ENCODE results near the gene HOMER2. TPM values are rescaled to one million over a fixed set of nuclear protein-coding genes. Genes with fewer than 3 reads are reported as not detected.

Gene HOMER2
- total and polyA plus RNA-seq, 9 of the 15 experiments (the other 6 are each of a cell fraction or from before 2014, with no cell fraction given) = 0.13 to 0.47 (median 0.29) TPM; not detected in 1

DNA sequence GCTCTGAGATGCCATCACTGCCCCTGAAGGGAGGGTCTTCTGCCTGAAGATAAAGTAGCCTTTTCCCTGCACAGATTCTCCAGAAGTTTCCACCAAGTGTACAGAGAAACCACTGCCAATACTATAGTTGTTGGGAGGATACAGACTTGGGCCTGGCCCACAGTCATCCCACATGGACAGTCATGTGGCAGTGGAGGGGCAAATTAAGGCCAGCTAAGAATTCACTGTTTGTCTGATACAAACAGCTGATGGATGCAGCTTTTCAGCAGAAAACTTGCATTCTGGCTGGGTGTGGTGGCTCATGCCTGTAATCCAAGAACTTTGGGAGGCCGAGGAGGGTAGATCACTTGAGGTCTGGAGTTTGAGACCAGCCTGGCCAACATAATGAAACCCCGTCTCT lies 22.1 kb downstream of the HOMER2 start:
- H3K36me3 ChIP-seq (ENCODE audit: control insufficient read depth, insufficient read depth, low read length) = no peaks in the 10 kb centered on the region
- H3K79me2 ChIP-seq (ENCODE audit: control insufficient read depth, insufficient read depth, low read length) = no peaks in the 10 kb centered on the region
- WGBS (ENCODE audit: insufficient coverage, low coverage, missing lambda C conversion rate) = 4% methylated on average over 2 of the region's 2 CpGs
- H3K9ac ChIP-seq (ENCODE audit: insufficient read depth in 1 of 2, low read depth in 2 of 2, low read length in 2 of 2) = no peak overlapping the region
- no peak overlapping the region for H3K4me3 ChIP-seq
- H3K27me3 ChIP-seq (ENCODE audit: control insufficient read depth in 2 of 2, insufficient read depth in 2 of 2, low read length in 2 of 2) = peaks cover 33 to 65% of the 10 kb centered on the region in 2 experiments
- no peak for FAIRE-seq
- no peak for ATAC-seq
- no peak for DNase-seq (ENCODE audit: extremely low read depth in 1 of 4, low spot score in 3 of 4)
- ChIA-PET POLR2A (interaction anchor here (0.6 to 1.8 kb wide), 4 partner anchors 10 to 458 kb away, joined by 3 read pairs; no protein-coding TSS in a partner anchor), CTCF (ENCODE audit: low intra/inter-chr PET ratio) (interaction anchor here (0.7 kb wide), 1 partner anchor 313 kb away, joined by 3 read pairs; no protein-coding TSS in a partner anchor)
- TF ChIP-seq RBBP5 (IDR thresholded peaks at IDR 0.05; ENCODE audit: borderline replicate concordance, insufficient read depth, low read length, poor library complexity, severe bottlenecking) (no peak), RUNX1 (IDR thresholded peaks at IDR 0.05; ENCODE audit: low read depth) (no peak), DIDO1 (tag; IDR thresholded peaks at IDR 0.05; ENCODE audit: low read depth) (no peak), IRF2 (CRISPR knock-in tag; IDR thresholded peaks at IDR 0.05) (no peak), MAZ (CRISPR knock-in tag; conservative IDR thresholded peaks at IDR 0.05 in 1 of 2, IDR thresholded peaks at IDR 0.05 in 1 of 2) (no peak), ZNF586 (CRISPR knock-in tag; conservative IDR thresholded peaks at IDR 0.05) (no peak), ZNF707 (CRISPR knock-in tag; conservative IDR thresholded peaks at IDR 0.05) (no peak), ZBED1 (IDR thresholded peaks at IDR 0.05) (no peak)
- no TSS peak for BruUV-seq (replicated peaks)
- H3K9me3 ChIP-seq (replicated peaks; ENCODE audit: control insufficient read depth, insufficient read depth, low read depth, low read length) = no peaks in the 10 kb centered on the region
- H4K20me1 ChIP-seq (replicated peaks; ENCODE audit: control insufficient read depth, insufficient read depth, low read length) = no peaks in the 10 kb centered on the region
- intact Hi-C loops (cut with micrococcal nuclease) = no loop called here
- no peaks in the 10 kb centered on the region for H3K9me1 ChIP-seq (ENCODE audit: control insufficient read depth, insufficient read depth, low read length)
- H3K27ac ChIP-seq (ENCODE audit: extremely low read depth, low read depth, low read length) = no peak overlapping the region
- in situ Hi-C loops (cut with MboI) = no loop called here
- H2AFZ ChIP-seq (ENCODE audit: low read depth, low read length) = no peak overlapping the region
- no peak overlapping the region for H3K4me2 ChIP-seq (ENCODE audit: insufficient read depth, low read length)
- H3K4me1 ChIP-seq (replicated peaks in 1 of 2; ENCODE audit: control insufficient read depth in 2 of 2, insufficient read depth in 2 of 2, low read length in 2 of 2) = no peaks in the 10 kb centered on the region

All from K562 (cell line).